ENCODE results near the gene CFAP210.

- TF ChIP-seq CTCF (IDR thresholded peaks at IDR 0.05): no peak
- no peak for TF ChIP-seq POLR2A (IDR thresholded peaks at IDR 0.05)
Observed at GRCh38 chr2:169620509-169620908, 73.7 kb downstream of the CFAP210 start.
